ENCODE data around the gene EPHA1.
A peak's percentile ranks its signal among the peaks of the same experiment; 100 is the strongest.

EPHA1 gene

GRCh38 chr7:143382791-143383641 is 25.6 kb downstream of the EPHA1 start:
- DNase-seq (ENCODE audit: low read depth): no peak
- TF ChIP-seq, protein P1, sequence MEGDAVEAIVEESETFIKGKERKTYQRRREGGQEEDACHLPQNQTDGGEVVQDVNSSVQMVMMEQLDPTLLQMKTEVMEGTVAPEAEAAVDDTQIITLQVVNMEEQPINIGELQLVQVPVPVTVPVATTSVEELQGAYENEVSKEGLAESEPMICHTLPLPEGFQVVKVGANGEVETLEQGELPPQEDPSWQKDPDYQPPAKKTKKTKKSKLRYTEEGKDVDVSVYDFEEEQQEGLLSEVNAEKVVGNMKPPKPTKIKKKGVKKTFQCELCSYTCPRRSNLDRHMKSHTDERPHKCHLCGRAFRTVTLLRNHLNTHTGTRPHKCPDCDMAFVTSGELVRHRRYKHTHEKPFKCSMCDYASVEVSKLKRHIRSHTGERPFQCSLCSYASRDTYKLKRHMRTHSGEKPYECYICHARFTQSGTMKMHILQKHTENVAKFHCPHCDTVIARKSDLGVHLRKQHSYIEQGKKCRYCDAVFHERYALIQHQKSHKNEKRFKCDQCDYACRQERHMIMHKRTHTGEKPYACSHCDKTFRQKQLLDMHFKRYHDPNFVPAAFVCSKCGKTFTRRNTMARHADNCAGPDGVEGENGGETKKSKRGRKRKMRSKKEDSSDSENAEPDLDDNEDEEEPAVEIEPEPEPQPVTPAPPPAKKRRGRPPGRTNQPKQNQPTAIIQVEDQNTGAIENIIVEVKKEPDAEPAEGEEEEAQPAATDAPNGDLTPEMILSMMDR (IDR thresholded peaks at IDR 0.05; ENCODE audit: control insufficient read depth, extremely low read depth, insufficient read depth): no peak
- H3K4me3 ChIP-seq (ENCODE audit: low read depth, low read length): no peak overlapping the region

GRCh38 chr7:143382126-143382790 is 26.4 kb downstream of the EPHA1 start:
- TF ChIP-seq, protein P1 (IDR thresholded peaks at IDR 0.05; ENCODE audit: control insufficient read depth, extremely low read depth, insufficient read depth): no peak
- DNase-seq (ENCODE audit: low read depth): no peak
- H3K4me3 ChIP-seq (ENCODE audit: low read depth, low read length): peak overlapping the region; percentile 86

DNA sequence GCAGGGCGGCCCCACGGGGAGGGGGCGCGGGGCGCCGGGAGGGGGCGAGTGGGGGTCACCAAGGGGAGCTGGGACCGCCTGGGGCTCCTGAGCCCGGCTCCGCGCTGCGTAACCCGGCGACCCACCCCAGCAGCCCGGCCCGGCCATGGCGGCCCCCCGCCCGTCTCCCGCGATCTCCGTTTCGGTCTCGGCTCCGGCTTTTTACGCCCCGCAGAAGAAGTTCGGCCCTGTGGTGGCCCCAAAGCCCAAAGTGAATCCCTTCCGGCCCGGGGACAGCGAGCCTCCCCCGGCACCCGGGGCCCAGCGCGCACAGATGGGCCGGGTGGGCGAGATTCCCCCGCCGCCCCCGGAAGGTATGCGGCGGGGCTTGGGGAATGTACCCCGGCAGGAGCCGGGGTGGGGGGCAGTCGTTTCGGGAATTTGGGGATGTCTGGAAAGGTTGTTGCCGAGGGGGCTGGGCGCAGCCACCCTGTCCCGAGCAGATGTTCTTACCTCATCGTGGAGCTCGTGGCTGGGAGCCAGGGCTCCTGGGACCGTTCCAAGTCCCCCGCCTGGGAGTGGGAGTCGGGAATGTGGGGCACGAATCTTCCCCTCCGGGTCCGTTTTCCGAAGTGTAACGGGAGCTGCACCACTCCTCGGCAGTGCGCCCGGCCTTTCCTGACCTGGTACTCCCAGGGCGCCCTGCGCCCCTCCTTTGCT is 27.1 kb downstream of the EPHA1 start:
- no peak for DNase-seq (ENCODE audit: low read depth)
- H3K4me3 ChIP-seq (ENCODE audit: low read depth, low read length): peak overlapping the region; percentile 86
- TF ChIP-seq, protein P1 (IDR thresholded peaks at IDR 0.05; ENCODE audit: control insufficient read depth, extremely low read depth, insufficient read depth): no peak

DNA sequence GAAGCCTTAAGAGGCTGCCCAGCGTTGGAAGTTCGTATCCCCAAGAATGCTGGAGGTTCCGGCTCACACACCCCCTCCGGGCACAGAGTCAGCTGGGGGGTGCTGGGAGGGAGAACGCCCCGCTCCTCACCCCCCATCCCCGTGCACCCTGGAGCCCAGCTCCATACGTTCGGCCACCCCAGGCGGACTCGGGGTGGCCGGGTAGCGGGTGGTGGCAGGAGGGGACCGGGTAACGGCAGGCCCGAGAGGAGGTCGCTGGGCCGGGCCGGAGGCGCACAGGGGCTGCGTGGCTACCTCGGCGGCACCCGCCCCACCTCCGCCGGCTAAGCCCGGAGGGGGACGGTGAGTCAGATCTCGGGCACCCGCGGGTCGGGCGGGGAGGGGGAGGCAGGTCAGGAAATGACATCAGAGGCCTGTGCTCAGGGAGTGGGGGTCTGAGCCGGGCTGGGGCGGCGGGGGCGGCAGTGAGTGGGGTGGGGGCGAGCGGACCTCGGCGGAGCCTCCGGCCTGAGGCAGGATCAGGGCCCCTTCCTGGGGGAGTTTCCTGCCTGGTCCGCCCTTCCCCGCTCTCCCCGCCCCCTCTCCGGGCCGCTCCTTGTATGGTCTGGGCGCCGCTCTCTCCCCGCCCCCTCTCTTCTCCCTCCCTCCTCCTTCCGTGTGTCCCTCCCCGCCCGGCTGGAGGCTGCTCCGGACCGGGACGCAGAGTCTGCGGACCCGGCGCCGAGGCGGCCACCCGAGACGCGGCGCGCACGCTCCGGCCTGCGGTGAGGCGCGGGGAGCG is 27.8 kb downstream of the EPHA1 start, which contains the start of gene ZYX:
ZYX (plus strand) TSS at position 700 of the 781 bp plus-strand sequence. CDS start 227 bp downstream, outside the sequence.
- peak; percentile 72 for DNase-seq (ENCODE audit: low read depth)
- peak within 1 kb of the TSS; percentile 86 for H3K4me3 ChIP-seq (ENCODE audit: low read depth, low read length)
- TF ChIP-seq, protein P1 (IDR thresholded peaks at IDR 0.05; ENCODE audit: control insufficient read depth, extremely low read depth, insufficient read depth): no peak

DNA sequence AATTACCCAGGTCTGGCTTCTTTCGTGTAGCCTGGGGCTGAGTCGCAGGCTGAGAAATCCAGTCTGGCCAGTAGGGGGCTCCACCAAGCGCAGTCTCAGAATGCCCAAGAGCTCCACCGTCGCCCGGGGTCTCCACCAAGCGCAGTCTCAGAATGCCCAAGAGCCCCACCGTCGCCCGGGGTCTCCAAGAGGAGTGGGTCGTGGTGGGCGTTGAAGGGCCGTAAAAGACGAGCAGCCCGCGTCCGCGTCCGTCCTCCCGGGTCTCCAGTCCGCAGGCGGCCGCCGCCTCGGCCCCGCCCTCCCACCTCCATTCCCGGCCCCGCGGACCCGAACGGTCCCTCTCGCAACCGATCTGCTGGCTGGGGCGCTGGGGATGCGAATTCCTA is 28.4 kb downstream of the EPHA1 start:
- TF ChIP-seq, protein P1 (IDR thresholded peaks at IDR 0.05; ENCODE audit: control insufficient read depth, extremely low read depth, insufficient read depth): peak; percentile 70
- peak overlapping the region; percentile 86 for H3K4me3 ChIP-seq (ENCODE audit: low read depth, low read length)
- peak; percentile 51 for DNase-seq (ENCODE audit: low read depth)

- no peak for DNase-seq (ENCODE audit: low read depth)
- TF ChIP-seq, protein P1 (IDR thresholded peaks at IDR 0.05; ENCODE audit: control insufficient read depth, extremely low read depth, insufficient read depth): no peak
- peak overlapping the region; percentile 86 for H3K4me3 ChIP-seq (ENCODE audit: low read depth, low read length)
Observed at GRCh38 chr7:143379611-143380259, 28.9 kb downstream of the EPHA1 start.
